WERI-Rb-1 (cell line): ENCODE results near the gene TWIST2.

ENCODE experiments used
- DNase-seq: peaks from one replicate; pipeline ENCODE4 v3.0.0-alpha.2; 2020
- H3K27ac ChIP-seq: fragments of 250-450 bp; sonication (Bioruptor Pico); 2 replicates; pipeline ENCODE4 v1.5.1; 2020; ENCODE audit warnings: mild to moderate bottlenecking, moderate library complexity
- H3K27me3 ChIP-seq: fragments of 250-450 bp; sonication (Bioruptor Pico); 2 replicates; pipeline ENCODE4 v1.5.1; 2021; ENCODE audit warnings: mild to moderate bottlenecking, low read depth, moderate library complexity; ENCODE audit not compliant: insufficient read depth, severe bottlenecking
- H3K36me3 ChIP-seq: fragments of 250-450 bp; sonication (Bioruptor Pico); 2 replicates; pipeline ENCODE4 v1.5.1; 2020; ENCODE audit warnings: mild to moderate bottlenecking, moderate library complexity
- H3K4me3 ChIP-seq: 2 replicates; pipeline ENCODE4 v1.5.1; 2011; ENCODE audit warnings: low read depth, mild to moderate bottlenecking, control low read depth, low read length
- H3K9me3 ChIP-seq: fragments of 250-450 bp; sonication (Bioruptor Pico); 2 replicates; pipeline ENCODE4 v1.5.1; 2021; ENCODE audit warnings: mild to moderate bottlenecking, moderate library complexity; ENCODE audit not compliant: severe bottlenecking
- TF ChIP-seq, protein P1 (sequence below): IDR thresholded peaks from 2 replicates; pipeline ENCODE4 v1.5.1; 2011; ENCODE audit warnings: low read depth, mild to moderate bottlenecking, control low read depth, inconsistent platforms, low read length

The TWIST2 gene

DNA sequence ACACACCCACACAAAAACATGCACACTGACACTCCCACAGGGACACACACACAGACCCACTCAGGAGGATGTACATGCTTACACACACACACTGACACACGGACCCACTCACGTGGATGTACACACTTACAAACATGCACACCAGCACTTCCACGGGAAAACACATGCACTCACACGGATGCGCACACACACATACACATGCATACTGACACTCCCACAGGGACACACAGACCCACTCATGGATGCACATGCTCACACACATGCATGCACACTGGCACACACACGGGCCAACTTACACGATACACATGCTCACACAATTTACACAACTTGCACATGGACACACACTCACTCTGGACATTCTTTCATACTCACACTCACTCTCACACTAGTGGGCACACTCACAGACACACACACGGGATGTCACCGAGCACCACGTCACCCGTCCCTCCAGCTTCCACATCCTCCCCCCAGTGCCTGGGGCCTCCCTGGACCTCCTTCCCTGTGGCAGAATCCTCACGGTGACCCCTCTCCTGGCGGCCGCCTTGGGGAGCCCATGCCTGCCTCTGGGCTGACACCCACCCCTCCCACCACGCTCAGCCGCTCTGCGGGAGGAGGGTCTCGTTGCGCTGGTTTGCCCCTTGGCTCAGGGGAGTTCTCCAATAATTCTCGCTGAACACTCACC is 58.5 kb downstream of the TWIST2 start:
- no peaks in the 10 kb centered on the region for H3K36me3 ChIP-seq
- TF ChIP-seq, protein P1, sequence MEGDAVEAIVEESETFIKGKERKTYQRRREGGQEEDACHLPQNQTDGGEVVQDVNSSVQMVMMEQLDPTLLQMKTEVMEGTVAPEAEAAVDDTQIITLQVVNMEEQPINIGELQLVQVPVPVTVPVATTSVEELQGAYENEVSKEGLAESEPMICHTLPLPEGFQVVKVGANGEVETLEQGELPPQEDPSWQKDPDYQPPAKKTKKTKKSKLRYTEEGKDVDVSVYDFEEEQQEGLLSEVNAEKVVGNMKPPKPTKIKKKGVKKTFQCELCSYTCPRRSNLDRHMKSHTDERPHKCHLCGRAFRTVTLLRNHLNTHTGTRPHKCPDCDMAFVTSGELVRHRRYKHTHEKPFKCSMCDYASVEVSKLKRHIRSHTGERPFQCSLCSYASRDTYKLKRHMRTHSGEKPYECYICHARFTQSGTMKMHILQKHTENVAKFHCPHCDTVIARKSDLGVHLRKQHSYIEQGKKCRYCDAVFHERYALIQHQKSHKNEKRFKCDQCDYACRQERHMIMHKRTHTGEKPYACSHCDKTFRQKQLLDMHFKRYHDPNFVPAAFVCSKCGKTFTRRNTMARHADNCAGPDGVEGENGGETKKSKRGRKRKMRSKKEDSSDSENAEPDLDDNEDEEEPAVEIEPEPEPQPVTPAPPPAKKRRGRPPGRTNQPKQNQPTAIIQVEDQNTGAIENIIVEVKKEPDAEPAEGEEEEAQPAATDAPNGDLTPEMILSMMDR, result no peak
- H3K4me3 ChIP-seq, result no peak overlapping the region
- H3K9me3 ChIP-seq, result peaks cover 7% of the 10 kb centered on the region
- no peak for DNase-seq
- H3K27me3 ChIP-seq, result peaks cover 31% of the 10 kb centered on the region
- no peak overlapping the region for H3K27ac ChIP-seq

GRCh38 chr2:238906936-238907716 is 59.2 kb downstream of the TWIST2 start:
- H3K27me3 ChIP-seq, result peaks cover 27% of the 10 kb centered on the region

DNA sequence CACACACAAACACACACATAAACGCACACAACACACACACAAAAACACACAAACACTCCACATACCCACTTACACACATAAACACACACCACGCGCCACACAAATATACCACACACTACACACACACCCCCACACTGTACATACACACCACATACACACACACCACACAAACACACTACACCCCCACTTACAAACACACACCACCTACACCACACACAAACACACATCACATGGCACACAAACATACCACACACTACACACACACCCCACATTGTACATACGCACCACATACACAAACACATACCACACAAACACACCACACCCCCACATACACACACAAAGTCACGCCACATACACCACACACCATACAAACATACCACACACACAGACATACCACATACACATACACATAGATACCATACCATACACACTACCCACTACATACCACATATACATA is 59.9 kb downstream of the TWIST2 start:
- peaks cover 31% of the 10 kb centered on the region for H3K27me3 ChIP-seq
- no peak overlapping the region for H3K27ac ChIP-seq
- H3K9me3 ChIP-seq, result peaks cover 7% of the 10 kb centered on the region
- no peak for DNase-seq
- H3K4me3 ChIP-seq, result no peak overlapping the region
- H3K36me3 ChIP-seq, result no peaks in the 10 kb centered on the region
- TF ChIP-seq, protein P1, result no peak

More at GRCh38 chr2:238906936-238907716, 59.2 kb downstream of the TWIST2 start:
- H3K27ac ChIP-seq, result no peak overlapping the region
- no peak for DNase-seq
- no peak overlapping the region for H3K4me3 ChIP-seq
- TF ChIP-seq, protein P1, result no peak
- no peaks in the 10 kb centered on the region for H3K36me3 ChIP-seq
- peaks cover 7% of the 10 kb centered on the region for H3K9me3 ChIP-seq

DNA sequence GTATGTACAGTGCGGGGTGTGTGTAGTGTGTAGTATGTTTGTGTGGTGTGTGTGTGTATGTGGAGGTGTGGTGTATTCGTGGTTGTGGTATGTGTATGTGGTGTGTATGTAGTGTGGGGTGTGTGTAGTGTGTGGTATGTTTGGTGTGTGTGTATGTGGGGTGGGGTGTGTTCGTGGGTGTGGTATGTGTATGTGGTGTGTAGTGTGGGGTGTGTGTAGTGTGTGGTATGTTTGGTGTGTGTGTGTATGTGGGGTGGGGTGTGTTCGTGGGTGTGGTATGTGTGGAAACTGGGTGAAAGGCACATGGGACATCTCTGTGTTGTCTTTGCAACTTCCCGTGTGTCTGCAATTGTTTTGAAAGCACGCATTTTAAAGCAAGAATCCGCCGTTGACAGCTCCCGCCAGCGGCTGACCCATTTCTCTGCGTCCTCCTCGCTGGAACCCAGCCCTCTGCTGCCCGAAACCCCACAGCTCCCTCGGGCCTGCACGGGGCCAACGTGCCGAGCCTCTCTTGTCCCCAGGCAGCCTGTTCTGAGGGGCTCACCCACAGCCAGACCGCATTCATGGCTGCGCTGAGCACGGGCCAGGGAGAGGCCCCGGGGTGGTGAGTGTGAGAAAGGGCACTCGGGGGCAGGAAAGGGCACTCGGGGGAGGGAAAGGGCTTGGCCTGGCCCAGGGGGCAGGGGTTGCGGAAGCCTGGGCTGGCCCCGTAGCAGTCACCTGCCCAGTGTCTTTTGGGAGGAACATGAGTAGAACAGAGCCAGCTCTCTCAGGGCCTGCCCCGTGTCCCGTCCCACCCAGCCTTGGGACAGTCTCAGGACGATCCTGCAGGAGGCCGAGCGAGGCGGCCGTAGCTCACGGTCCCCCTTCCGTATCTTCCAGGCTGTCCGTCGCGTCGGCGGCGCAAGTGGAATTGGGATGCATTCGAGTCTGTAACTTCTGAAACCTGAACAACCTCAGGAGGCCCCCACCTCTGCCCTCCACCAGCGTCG is 61.4 kb downstream of the TWIST2 start:
- Histone ChIP-seq H3K9me3 (peaks cover 7% of the 10 kb centered on the region), H3K27ac (no peak overlapping the region), H3K27me3 (peaks cover 46% of the 10 kb centered on the region), H3K36me3 (no peaks in the 10 kb centered on the region), H3K4me3 (no peak overlapping the region)
- DNase-seq, result no peak
- TF ChIP-seq, protein P1, result no peak

- Histone ChIP-seq H3K9me3 (peaks cover 7% of the 10 kb centered on the region), H3K27ac (no peak overlapping the region), H3K4me3 (no peak overlapping the region), H3K36me3 (no peaks in the 10 kb centered on the region), H3K27me3 (peaks cover 62% of the 10 kb centered on the region)
- no peak for DNase-seq
- TF ChIP-seq, protein P1, result no peak
Measured at GRCh38 chr2:238910751-238911351, 63.0 kb downstream of the TWIST2 start.
